Mucosa of descending colon (tissue), 3 donors: ENCODE data around the gene TRIM5. TPM values are rescaled to one million over a fixed set of nuclear protein-coding genes. Genes with fewer than 3 reads are reported as not detected.
A peak's percentile ranks its signal among the peaks of the same experiment; 100 is the strongest.

Experiments used
- ATAC-seq: fragments of 200-7000 bp; cut with Tn5 transposase; one replicate; pipeline ENCODE4 v1.9.1; 2020; ENCODE audit warnings: mild to moderate bottlenecking, moderate library complexity
- DNase-seq, 3 donors: peaks; one replicate each; pipeline ENCODE4 v3.0.0-alpha.2; 2020
- H3K36me3 ChIP-seq: fragments of 200-600 bp; one replicate; pipeline ENCODE4 v1.8.0; 2021; ENCODE audit warnings: low read depth, mild to moderate bottlenecking
- H3K4me1 ChIP-seq: fragments of 200-600 bp; one replicate; pipeline ENCODE4 v1.8.0; 2021; ENCODE audit warnings: low read depth, mild to moderate bottlenecking
- H3K4me3 ChIP-seq: fragments of 200-600 bp; one replicate; pipeline ENCODE4 v1.8.0; 2021; ENCODE audit warnings: mild to moderate bottlenecking
- H3K9me3 ChIP-seq: fragments of 200-600 bp; one replicate; pipeline ENCODE4 v1.8.0; 2021; ENCODE audit warnings: mild to moderate bottlenecking
- CTCF ChIP-seq: fragments of 200-600 bp; IDR thresholded peaks from one replicate; pipeline ENCODE4 v1.8.0; 2022; ENCODE audit warnings: antibody characterized with exemption, mild to moderate bottlenecking
- intact Hi-C, 2 donors: fragments of 100-400 bp; cut with DNase I in 1 of 2; cut with micrococcal nuclease in 1 of 2; formaldehyde crosslinking; loops; one replicate each; pipeline versions ENCODE4 v1.11.0 to v1.11.1; 2022; cut with DNase I, micrococcal nuclease
- total RNA-seq, 3 donors: library from RNA; stranded (reverse); fragmentation: NEBNext Ultra II Directional in 2 of 3; extraction: Animal tissue kit (Norgen Biotek cat#: 25700) in 2 of 3; gene quantifications; one replicate each; pipeline versions ENCODE4 v1.2.1 to v1.2.4, GENCODE V29; 2021 to 2023
- donor health status: DM: no; HTN: no; CAD: no; lungs with moderate emphysema.
- donor health status: DM: no; HTN: no; CAD: no.
- donor health status: DM: no; HTN: yes; CAD: no.

The TRIM5 gene
- total RNA-seq, 3 donors from 2014 or later, result 19.6 to 24.6 (median 21.5) TPM

- DNase-seq, result no peak
- Histone ChIP-seq H3K4me1 (peaks cover 4% of the 10 kb centered on the region), H3K4me3 (no peak overlapping the region), H3K36me3 (no peaks in the 10 kb centered on the region), H3K9me3 (no peaks in the 10 kb centered on the region)
- ATAC-seq, result peak; percentile 13
- TF ChIP-seq CTCF, result no peak
- intact Hi-C loops, result no loop called here
Measured at GRCh38 chr11:5690736-5691135, 5.9 kb upstream of the TRIM5 start.

- ATAC-seq, result peak; percentile 35
- H3K4me3 ChIP-seq, result no peak overlapping the region
- H3K36me3 ChIP-seq, result no peaks in the 10 kb centered on the region
- DNase-seq, result no peak
- H3K9me3 ChIP-seq, result no peaks in the 10 kb centered on the region
- TF ChIP-seq CTCF, result no peak
- intact Hi-C loops, result no loop called here
- H3K4me1 ChIP-seq, result peaks cover 7% of the 10 kb centered on the region
Measured at GRCh38 chr11:5690216-5690615, 5.3 kb upstream of the TRIM5 start.

- no peak within 1 kb of the TSS for H3K4me3 ChIP-seq
- peak; percentile 72 for ATAC-seq
- intact Hi-C loops, result loop anchor here in 1 of 2 donors (10.0 kb wide), 1 partner anchor 65 kb away; the partner anchor contains the start of gene TRIM34
Measured at GRCh38 chr11:5689551-5689983, 4.7 kb upstream of the TRIM5 start, which contains the start of gene TRIM22. TRIM22 (plus strand) TSS chr11:5689790; CDS start chr11:5696233, 6,443 bp downstream.

GRCh38 chr11:5688482-5688881 lies 3.6 kb upstream of the TRIM5 start:
- H3K9me3 ChIP-seq, result no peaks in the 10 kb centered on the region
- peaks cover 11% of the 10 kb centered on the region for H3K4me1 ChIP-seq
- H3K4me3 ChIP-seq, result no peak overlapping the region
- ATAC-seq (no peak), DNase-seq (no peak)
- intact Hi-C loops, result loop anchor here in 1 of 2 donors (10.0 kb wide), 1 partner anchor 64 kb away; the partner anchor contains the start of gene TRIM34
- H3K36me3 ChIP-seq, result no peaks in the 10 kb centered on the region
- no peak for TF ChIP-seq CTCF

More at GRCh38 chr11:5689551-5689983, 4.7 kb upstream of the TRIM5 start, which contains the start of gene TRIM22:
- H3K9me3 ChIP-seq, result no peaks in the 10 kb centered on the region
- peak in 2 of 3 donors; percentile 39 to 58 for DNase-seq
- no peak for TF ChIP-seq CTCF
- peaks cover 11% of the 10 kb centered on the region for H3K4me1 ChIP-seq
- no peaks in the 10 kb centered on the region for H3K36me3 ChIP-seq

- intact Hi-C loops, result loop anchor here in 1 of 2 donors (10.0 kb wide), 1 partner anchor 62 kb away; the partner anchor contains the start of gene TRIM34
- H3K9me3 ChIP-seq, result no peaks in the 10 kb centered on the region
- H3K4me1 ChIP-seq, result peaks cover 11% of the 10 kb centered on the region
- no peak for ATAC-seq
- DNase-seq, result no peak
- H3K4me3 ChIP-seq, result no peak overlapping the region
- TF ChIP-seq CTCF, result no peak
- H3K36me3 ChIP-seq, result no peaks in the 10 kb centered on the region
Measured at GRCh38 chr11:5686426-5686825, 1.6 kb upstream of the TRIM5 start.
